LNCaP clone FGC (cell line): Measurements from ENCODE around the gene KRT6C.

Source experiments
- DNase-seq: peaks from one replicate; pipeline ENCODE4 v3.0.0-alpha.2; 2011; ENCODE audit warnings: low read depth
- H3K4me3 ChIP-seq: 2 replicates; pipeline ENCODE4 v1.5.1; 2011; ENCODE audit warnings: mild to moderate bottlenecking, low read depth, low read length, control low read depth
- TF ChIP-seq, protein P1 (sequence below): IDR thresholded peaks from 2 replicates; pipeline ENCODE4 v1.5.1; 2012; ENCODE audit warnings: mild to moderate bottlenecking; ENCODE audit not compliant: control insufficient read depth, insufficient read depth; ENCODE audit errors: extremely low read depth

Gene KRT6C

DNA sequence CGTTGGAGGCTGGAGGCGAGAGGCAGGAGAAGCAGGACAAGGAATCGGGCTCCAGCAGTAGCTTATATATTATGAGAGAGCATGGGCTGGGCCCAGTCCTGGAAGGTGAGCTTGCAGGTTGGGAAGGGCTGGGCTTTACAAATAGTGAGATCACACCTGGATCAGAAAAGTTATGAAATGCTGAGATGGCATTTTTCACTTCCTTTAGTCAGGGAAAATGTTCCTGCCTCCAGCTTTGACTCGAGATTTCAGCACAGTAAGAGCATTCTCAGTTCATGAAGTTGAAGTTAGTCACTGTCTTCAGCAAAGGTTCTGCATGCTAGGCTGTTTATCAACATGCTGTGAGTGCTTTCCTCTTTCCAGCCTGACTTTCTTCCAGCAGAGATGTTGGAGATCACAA is at the start of gene KRT6C:
TSS of gene KRT6C (minus strand) at position 38 of the 400 bp plus-strand sequence. CDS start 68 bp downstream, outside the sequence.
- TF ChIP-seq, protein P1, sequence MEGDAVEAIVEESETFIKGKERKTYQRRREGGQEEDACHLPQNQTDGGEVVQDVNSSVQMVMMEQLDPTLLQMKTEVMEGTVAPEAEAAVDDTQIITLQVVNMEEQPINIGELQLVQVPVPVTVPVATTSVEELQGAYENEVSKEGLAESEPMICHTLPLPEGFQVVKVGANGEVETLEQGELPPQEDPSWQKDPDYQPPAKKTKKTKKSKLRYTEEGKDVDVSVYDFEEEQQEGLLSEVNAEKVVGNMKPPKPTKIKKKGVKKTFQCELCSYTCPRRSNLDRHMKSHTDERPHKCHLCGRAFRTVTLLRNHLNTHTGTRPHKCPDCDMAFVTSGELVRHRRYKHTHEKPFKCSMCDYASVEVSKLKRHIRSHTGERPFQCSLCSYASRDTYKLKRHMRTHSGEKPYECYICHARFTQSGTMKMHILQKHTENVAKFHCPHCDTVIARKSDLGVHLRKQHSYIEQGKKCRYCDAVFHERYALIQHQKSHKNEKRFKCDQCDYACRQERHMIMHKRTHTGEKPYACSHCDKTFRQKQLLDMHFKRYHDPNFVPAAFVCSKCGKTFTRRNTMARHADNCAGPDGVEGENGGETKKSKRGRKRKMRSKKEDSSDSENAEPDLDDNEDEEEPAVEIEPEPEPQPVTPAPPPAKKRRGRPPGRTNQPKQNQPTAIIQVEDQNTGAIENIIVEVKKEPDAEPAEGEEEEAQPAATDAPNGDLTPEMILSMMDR: no peak

DNA sequence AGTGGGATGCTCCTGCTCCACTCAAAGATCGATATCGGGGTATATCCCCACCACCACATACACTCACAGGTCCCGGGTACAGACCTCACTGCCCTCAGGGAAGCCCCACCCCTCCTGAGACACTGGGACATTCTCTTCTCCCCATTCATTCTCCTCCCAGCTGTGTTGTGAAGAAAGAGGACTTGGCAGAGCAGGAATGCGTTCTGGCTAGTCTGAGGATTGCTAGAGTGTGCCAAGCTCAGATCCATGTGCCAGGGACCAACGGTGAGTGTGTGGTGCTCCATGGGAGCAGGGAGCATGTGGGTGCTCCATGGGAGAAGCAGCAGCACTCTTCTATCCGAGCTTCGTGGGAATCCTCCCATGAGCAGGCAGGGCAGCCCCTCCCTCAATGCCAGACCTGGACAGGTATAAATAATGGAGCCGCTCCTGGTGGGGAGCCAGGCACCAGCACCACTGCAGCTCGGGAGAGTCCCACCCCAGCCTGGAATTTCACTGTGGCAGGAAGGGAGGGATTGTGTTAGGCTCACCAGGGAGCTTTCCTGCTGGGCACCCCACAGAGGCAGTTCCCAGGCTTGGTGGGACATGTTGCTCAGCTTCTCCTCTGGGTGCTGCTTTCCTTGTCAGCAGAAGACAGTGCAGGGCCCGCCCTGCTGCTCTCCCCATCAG is 48.9 kb upstream of the KRT6C start:
- DNase-seq: no peak
- TF ChIP-seq, protein P1: no peak
- H3K4me3 ChIP-seq: no peak overlapping the region

More for the DNA sequence above, at the start of gene KRT6C:
- H3K4me3 ChIP-seq: no peak within 1 kb of the TSS
- no peak for DNase-seq

DNA sequence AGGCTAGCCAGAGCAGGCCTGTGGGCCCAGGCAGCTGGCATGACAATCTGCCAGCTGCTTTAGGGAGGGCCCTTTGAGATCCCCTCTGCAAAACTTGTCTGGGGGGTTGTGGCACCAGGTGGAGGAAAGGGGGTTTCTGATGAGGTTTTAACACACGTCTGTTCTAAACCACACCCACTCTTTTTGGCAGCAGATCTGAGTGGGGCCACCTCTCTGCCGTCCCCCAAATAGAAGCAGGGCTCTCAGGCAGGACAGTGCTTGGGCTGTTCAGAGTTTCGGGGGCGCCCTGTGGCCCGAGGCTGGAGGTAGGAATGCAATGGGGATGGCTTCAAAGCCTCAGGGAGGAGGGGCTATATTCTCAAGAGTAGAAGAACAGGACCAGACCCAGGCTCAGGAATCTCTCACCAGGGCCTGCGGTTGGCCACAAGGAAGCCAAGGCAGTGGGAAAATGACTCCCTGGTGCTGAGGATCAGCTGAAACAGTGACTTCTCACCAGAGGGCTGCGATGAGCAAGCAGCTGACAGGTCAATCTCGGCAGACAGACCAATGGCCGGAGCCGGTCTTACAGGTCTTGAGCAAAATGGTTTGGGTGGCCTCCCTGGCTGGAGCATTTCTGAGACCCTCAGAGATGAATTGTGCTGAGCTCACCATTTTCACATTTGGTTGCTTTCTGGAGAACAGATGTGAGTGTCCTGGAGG is 48.1 kb upstream of the KRT6C start:
- TF ChIP-seq, protein P1: no peak
- no peak overlapping the region for H3K4me3 ChIP-seq
- no peak for DNase-seq

DNA sequence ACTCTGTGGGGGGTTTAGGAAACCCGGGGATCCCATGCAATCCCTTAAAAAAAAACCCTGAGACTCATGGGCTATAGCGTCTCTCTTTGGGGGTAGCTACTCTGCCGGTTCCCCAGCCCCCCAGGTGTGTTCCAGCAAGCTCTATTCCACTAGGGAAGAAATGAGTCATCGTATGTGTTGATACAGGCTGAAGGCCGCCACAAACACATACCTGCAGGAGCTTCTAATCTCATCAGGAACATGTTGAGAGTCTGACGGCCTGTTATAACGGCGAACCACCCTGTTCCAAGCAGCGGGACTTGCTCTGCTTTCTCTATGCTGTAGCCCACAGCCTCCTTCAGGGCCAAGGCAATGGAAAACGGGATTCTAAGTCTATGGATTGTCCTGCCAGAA is 47.6 kb upstream of the KRT6C start:
- no peak overlapping the region for H3K4me3 ChIP-seq
- no peak for DNase-seq
- TF ChIP-seq, protein P1: no peak

DNA sequence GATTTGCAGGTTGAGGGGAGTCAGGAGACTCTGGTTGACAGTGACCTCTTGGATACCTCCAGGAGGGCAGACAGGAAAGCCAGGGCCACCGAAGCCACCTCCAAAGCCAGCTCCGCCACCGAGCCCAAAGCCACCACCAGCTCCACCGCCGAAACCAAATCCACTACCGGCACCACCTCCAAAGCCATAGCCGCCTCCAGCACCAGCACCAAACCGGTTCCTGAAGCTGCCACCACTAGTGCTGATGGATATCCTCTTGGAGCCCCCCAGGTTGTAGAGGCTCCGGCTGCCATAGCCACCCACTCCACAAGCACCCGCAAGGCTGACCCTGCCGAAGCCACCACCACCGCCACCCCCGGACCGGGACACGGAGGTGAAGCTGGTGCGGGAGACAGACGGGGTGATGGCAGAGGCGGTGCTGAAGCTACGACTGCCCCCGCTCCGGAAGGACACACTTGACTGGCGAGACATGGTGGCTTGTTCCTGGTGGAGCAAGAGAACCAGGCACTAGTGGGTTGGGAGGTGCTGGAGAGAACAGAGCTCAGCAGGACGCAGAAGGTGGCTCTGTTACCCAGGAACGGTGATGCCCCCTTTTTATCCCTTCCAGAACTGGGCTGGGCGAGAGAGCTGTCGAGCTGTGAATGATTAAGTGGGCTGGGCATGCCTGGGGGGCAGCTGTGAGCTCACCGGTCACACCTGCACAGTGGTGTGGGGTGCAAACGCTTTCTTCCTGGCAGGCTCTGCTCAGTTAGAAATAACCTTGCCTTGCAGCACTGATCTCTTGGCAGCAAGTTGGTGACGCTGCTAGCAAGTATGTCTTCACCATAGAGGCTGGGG is 46.4 kb upstream of the KRT6C start, which contains the start of gene KRT5:
TSS of gene KRT5 (minus strand) at position 569 of the 837 bp plus-strand sequence. CDS start at position 471, 98 bp downstream.
- no peak for DNase-seq
- no peak within 1 kb of the TSS for H3K4me3 ChIP-seq
- TF ChIP-seq, protein P1: no peak

DNA sequence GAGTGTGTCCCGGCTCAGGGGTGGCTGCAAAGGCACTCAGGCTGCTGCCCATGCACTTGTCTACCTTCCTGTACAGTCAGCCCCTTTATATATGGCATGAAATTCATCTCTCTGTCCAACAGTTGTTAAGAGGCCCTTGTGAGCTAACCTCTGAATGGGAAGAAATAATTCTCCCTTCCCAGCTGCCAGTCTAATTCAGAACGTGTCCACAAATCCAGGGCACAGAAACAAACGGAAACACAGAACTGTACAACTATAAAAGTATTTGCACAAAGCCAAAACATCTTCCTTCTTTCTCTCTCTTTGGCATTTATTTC is 45.7 kb upstream of the KRT6C start:
- H3K4me3 ChIP-seq: no peak overlapping the region
- DNase-seq: no peak
- TF ChIP-seq, protein P1: no peak
